HL-60/S4 treated with retinoic acid at 250 ng/mL for 4 days and 3 days (cell line): ENCODE data around the gene PMEL.
"Not testable (repeated sequence)": the region's sequence is repeated elsewhere in the genome, so short reads cannot be mapped to it uniquely, and the experiment has no call there.

Source experiments
- in situ Hi-C: fragments of 300-500 bp; cut with MboI; formaldehyde crosslinking; loops from 2 replicates; pipeline ENCODE4 v1.7.0; 2022; ENCODE audit warnings: low sequenced_read_pairs

Gene PMEL

DNA sequence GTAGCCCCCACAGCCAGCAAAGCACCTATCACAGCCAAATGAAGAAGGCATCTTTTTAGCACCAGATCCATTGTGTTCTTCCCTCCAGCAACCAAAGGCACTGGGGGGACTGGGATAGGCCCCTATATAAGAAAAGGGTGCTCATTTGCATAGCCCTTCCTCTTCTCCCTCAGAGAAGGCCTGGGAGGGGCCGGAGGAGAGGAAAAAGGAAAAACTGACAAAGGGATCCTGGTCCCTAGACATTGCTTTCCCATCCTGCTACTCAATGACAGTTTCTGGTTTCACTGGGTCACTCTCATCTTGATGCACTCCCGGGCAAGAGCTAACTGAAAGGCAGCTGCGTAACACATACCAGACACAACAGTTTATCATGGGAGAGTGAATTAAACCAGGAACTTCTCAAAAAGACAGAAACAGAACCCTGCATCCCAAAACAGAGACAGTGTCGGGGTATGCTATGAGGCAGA is at the start of gene PMEL:
TSS of gene PMEL (minus strand) at position 102 of the 467 bp plus-strand sequence. CDS start at position 71, 31 bp downstream.
- in situ Hi-C loops, result no loop called here

DNA sequence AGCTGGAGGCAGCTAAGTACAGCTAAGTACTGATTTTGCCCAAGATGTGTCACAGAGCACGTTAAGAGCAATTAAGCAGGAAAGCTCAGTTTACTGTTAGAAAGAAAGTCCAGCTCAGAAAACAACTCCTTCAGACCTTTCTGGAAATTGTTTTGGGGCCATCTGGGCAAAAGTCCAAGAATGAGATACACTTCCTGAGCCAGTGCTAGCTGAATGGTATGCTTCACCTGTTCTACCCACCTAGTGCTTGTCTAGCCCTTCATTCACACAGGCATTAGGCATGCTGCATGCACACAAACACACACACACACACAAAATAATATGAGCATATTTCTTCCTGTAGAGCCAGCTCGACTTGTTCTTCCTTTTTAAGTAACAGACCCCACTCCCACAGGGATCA is 48.4 kb upstream of the PMEL start:
- in situ Hi-C loops, result no loop called here

DNA sequence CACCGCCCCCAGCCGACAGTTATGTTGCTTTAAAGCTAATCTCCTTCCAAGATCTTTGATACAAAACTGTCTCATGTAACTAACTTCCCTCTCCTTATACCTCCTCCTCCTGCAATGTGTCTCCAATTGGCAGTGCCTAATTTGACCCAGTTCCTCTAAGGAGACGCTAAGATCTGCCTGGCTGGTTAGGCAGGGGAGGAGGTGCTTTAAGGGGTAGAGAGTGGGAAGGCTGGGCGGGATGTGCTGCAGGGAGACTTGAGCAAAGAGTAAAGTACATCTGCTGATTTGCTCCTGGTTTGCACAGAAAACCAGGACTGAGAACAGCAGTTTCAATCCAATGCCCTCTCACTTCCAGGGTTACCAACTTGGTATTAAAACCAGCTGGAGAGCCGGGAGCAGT is 47.6 kb upstream of the PMEL start:
- in situ Hi-C loops, result no loop called here

DNA sequence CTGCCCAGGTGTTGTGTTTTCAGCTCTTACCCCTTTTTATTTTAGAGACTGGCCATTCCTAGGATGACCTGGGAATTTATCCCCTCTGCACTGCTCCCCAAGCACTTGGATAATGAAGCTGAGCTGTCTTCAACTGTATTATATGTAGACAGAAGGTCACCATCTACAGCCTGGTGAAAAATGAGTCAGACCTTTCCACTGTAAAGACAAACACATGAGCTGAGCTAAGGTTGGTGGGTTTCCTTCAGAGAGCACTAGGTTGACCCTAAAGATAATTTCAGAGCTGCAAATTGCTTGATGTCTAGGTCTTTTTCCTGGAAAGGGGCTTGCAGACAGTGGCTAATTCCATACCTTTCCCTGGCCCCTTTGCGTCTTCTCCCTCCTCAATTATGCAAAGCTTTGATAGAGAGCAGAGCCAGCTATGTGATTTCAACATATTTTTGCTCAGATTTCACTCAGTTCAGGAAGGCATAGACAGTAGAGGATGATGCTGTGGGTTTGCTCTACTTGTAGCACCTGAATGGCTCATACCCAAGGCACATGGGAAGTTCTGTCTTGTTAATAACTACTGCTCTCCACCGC is 45.8 kb upstream of the PMEL start:
- in situ Hi-C loops, result no loop called here

DNA sequence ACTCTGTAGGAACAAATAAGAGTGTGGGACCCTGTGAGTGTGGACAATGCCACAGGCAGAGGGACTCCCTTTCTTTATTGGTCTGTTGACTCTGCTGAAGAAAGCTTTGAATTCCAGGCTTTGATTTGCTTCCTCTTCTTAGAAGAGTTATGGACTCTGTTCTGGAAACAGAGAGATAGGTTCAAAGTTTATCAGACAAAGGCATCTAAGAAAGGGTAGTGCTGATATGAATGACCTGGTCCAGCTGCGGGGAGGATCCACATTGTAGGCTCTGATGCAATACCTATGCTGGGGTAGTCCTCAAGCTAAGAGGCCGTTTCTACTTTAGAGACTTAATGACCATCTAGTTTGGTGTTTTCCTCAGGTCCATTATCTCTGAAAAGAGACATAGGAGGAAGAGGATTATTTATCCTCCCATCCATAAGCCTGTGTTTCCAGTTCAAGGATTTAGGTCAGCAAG is 44.3 kb upstream of the PMEL start:
- in situ Hi-C loops, result no loop called here

DNA sequence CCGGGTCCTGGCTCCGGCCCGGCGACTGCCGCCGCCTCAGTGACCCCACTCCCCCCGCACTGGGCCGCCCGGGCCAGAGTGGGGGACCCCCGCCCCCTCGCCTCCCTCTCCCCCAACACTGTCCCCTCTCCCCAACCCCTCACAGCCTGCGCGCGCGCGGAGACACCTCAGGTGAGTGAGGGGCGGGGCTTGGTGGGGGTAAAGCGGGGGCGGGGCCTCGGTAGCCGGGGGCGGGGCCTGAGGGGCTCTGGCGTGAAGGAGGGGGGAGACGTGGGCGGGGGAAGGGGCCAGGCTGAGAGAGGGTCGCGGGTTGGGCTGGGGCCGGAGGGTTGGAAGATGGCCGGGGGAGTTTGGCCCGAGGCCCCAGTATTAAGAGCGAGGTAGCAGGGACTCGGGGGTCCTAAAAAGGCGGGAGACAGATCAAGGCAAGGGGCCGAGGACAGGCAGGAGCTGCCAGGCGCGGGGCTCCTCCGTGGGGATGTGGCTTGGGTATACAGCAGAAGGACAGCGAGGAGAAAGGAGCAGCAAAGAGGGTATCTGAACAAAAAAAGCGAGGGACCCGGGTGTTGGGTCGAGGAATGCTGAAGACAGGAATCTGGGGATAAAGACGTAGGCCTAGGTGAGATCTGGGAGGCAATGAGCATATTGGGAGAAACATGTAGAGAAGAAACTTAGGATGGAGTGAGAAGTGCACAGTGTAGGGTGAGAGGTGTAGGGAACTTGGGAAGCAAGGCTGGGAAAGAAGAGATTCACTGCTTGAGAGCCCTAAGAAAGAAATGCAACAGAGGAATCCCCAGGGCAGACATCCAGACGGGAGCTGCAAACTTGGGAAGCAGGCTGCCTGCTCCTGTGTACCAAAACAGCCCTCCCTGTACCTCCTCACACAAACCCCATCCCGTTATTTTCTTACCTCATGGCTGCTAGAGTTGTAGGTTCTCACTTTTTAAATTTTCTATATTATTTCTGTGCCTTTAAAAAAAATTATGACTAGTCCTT is 42.0 kb upstream of the PMEL start:
- in situ Hi-C loops, result no loop called here

DNA sequence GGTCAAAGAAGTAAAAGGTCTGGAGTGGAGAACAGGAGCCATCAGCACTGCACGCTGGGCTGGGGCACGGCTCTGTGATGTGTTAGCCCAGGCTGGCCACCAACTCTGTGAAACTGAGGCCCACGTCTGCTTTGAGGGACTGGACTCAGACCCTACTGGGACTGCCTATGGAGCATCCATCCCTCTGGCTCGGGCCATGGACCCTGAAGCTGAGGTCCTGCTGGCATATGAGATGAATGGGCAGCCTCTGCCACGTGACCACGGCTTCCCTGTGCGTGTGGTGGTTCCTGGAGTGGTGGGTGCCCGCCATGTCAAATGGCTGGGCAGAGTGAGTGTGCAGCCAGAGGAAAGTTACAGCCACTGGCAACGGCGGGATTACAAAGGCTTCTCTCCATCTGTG is 38.4 kb upstream of the PMEL start:
- in situ Hi-C loops, result loop anchor here (5.0 kb wide), 1 partner anchor 33 kb away; no protein-coding TSS in a partner anchor

DNA sequence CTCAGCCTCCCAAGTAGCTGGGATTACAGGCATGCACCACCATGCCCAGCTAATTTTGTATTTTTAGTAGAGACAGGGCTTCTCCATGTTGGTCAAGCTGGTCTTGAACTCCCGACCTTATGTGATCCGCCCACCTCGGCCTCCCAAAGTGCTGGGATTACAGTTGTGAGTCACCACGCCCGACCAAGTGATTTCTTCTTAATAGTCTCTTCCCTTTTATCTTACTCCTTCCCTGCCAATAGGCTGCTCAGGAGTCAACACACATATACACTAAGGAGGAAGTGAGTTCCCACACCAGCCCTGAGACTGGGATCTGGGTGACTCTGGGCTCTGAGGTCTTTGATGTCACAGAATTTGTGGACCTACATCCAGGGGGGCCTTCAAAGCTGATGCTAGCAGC is 37.5 kb upstream of the PMEL start:
- in situ Hi-C loops, result loop anchor here (5.0 kb wide), 1 partner anchor 34 kb away; no protein-coding TSS in a partner anchor

DNA sequence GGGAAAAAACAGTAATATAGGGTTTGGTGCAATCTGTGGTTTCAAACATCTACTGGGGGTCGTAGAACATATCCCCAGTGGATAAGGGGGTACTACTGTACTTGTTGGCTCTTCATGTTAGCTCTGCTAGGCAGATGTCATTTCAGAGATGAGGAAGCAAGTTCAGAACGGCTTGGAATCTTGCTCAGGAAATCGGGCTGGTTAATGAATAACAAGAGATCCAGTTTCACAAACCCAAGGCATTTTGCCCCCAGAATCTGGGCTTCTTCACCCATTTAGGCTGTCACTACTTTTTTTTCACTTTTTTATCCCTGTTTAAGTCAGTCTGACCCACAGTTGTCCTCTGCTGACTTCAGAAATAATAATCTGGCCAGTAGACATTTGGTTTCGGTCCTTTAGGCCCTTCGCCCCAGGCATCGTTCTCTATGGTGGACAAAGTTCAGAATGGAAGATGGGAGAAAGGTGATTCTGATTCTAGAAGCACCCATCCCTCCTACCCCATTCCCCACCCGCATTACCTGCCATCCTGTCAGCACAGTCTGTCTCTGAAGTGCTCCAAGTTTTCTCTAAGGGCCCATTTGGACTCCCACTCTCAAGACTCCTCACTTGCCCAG is 35.8 kb upstream of the PMEL start:
- in situ Hi-C loops, result loop anchor here (5.0 kb wide), 1 partner anchor 36 kb away; no protein-coding TSS in a partner anchor

DNA sequence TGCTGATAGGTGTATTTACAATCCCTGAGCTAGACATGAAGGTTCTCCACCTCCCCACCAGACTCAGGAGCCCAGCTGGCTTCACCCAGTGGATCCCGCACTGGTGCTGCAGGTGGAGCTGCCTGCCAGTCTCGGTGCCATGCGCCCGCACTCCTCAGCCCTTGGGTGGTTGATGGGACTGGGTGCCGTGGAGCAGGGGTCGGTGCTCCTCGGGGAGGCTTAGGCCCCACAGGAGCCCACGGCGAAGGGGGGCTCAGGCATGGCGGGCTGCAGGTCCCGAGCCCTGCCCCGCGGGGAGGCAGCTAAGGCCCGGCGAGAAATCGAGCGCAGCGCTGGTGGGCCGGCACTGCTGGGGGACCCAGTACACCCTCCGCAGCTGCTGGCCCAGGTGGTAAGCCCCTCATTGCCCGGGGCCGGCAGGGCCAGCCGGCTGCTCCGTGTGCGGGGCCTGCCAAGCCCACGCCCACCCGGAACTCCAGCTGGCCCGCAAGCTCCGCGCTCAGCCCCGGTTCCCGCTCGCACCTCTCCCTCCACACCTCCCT is 34.2 kb upstream of the PMEL start:
- in situ Hi-C loops, result loop anchor here (5.0 kb wide), 1 partner anchor 37 kb away; no protein-coding TSS in a partner anchor

DNA sequence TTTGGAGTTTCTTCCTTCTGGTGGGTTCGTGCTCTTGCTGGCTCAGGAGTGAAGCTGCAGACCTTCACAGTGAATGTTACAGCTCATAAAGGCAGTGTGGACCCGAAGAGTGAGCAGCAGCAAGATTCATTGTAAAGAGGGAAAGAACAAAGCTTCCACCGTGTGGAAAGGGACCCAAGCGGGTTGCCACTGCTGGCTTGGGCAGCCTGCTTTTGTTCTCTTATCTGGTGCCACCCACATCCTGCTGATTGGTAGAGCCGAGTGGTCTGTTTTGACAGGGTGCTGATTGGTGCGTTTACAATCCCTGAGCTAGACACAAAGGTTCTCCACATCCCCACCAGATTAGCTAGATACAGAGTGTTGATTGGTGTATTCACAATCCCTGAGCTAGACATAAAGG is 33.7 kb upstream of the PMEL start:
- in situ Hi-C loops, result not testable (repeated sequence)

DNA sequence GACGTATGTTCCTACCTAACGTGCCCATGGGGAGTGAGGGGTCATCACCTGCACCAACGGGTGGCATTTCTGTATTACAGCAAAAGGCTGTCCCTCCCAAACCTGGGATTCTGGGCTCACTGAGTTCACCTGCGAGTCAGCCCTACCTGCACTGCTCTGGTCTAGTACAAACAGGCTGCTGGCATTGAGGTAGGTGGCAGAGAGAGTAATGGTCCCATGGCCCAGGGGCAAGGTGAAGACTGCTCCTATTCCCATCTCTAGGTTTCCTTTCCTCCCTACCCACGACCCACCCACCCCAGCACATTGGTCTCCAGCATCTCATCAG is 31.7 kb upstream of the PMEL start:
- in situ Hi-C loops, result no loop called here

DNA sequence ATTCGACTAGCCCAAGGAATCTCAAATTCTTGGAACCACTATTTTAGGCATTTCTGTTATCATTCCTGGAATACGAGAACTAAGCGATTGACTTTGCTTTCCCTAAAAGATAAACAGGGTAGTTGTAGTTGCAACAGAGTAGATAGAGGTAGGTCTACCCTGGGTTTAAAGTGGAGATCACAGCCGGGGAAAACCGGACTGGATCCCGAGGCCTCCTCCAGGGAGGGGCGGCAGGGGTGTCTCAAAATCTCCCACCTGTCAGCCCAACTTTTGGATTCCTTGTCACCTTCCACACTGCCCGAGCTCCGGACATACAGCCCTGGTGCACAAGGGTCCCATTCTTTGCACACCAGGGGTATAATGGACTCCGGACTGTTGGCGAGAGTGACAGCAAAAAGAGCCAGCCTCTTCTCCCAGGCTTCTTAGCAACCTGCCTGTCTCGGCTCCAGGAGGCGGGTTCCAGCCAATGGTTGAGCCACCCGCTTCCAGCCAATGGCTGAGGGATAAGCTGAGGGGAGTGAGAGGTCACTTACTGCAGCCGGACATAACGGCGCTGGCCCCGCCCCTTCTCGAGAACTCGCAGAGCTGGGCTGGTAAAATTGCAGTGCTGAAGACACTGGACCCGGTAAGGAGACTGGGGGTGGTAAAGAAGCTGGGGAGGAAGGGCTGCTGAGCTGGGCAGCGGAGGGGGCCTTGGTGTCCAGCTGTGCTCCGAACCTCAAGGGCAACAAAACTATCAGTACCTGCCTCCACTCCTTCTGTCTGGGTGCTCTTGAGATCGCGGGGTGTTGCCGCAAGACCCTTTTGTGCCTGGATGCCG is 31.1 kb upstream of the PMEL start, which contains the start of gene SUOX:
TSS of gene SUOX (plus strand) at position 562 of the 820 bp plus-strand sequence. CDS start 4,946 bp downstream, outside the sequence.
- in situ Hi-C loops, result no loop called here

DNA sequence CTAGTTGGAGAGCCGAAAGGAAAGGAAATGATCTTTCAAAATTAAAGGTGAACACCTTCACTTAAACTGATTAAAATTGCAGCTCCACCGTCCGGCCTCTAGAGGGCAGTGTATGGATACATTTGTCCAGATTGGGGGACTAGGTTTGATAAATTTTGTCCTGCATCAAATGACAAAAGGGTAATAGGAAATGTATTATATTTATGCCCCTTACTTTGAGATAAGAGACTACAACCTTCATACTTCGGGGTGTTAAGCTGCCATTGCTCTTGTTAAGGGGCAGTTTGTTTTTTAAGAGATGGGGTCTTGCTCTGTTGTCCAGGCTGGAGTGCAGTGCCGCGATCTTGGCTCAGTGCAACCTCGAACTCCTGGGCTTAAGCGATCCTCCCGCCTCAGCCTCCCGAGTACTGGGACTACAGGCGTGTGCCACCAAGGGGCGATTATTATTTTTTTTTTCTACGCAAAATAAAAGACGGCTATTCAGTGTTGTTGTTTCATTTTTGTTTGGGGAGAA is 30.4 kb upstream of the PMEL start:
- in situ Hi-C loops, result no loop called here

DNA sequence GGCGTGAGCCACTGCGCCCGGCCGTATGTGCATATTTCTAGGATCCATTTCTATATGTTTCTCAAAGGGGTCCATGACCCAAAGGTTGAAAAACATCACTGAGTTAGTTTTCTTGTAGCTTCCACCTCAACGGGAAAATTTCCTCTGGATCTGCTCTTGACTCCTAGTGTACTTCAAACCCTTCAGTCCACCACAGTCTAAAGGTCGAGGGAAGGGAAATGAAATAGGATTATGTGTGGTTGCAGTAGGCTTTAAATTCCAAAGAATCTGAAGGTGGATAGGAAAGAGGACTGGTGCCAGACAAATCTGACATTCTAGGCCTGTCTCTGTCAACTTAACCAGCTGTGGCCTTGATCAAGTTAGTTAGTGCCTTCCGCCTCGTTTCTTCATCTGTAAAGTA is 29.5 kb upstream of the PMEL start:
- in situ Hi-C loops, result no loop called here

DNA sequence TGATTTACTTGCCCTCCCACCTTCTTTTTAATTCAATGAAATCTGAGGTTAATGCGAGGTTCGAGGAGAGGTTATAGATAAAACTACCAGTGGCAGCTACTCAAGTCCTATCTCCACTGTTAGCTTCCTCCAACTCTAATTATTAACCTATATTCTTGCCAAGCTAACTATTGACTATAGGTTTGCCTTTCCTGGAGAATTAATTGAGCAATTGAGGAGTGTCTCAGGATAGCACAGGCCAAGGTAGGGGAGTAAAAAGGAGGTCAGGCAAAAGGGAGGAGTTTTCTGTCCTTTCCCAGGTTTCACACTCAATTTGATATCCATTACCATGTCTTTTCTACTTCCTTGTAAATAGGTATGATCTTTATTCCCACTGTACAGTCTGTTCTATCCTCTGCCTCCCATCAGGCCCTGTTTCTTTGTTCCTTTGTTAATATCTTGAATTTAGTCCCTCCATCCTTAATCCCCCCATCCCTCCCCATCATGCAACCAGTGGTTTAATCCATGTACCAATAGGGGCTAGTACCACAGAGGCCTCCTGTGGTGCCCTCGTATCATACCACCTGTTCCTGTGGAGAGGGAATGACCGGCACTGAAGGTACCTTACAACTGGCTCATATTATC is 27.5 kb upstream of the PMEL start:
- in situ Hi-C loops, result no loop called here

DNA sequence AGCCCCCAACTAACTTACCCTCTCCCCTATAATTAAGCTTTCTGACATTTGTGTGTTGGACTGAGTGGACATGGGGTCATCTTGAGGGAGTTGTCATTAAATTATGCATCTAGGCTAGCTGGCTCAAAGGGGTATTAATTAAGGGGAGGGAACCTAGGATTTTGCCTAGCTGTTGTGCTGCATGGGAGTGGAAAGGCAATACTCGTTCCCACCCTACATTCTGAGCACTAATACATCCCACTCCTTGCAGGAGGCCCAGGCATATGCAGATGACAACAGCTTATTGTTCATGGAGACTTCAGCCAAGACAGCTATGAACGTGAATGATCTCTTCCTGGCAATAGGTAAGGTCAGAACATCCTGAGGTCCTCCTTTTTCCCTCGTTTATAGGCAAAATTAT is 25.3 kb upstream of the PMEL start:
- in situ Hi-C loops, result no loop called here

DNA sequence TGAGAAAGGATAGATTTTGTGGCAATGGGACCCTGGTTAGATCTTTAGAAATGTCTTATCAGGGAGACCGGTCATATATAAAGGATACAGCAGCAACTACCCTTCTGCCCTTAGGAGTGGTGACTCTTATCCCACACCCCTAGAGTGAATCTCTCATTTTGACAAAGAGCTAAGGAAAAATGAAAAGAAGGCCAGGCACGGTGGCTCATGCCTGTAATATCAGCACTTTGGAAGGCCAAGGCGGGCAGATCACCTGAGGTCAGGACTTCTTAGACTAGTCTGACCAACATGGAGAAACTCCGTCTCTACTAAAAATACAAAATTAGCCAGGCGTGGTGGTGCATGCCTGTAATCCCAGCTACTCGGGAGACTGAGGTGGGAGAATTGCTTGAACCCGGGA is 20.1 kb upstream of the PMEL start:
- in situ Hi-C loops, result not testable (repeated sequence)

DNA sequence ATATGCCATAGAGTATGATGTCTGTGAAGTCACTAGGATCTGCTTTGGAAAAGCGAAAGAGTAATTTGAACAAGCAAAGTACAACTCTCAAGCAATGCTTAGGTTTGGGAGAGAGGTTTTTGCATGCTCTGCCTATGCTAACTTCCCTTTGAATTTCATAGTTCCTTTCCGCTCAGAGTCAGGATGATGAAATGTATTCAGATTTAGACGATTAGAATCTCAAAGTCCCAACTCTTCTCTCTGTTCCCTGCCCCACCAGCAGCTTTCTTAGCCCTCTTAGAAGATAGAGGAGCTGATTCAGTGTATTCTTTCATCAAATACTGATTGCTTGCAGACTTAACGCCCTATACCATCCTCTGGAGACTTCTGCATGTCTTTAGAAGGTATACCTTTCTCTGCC is 19.5 kb upstream of the PMEL start:
- in situ Hi-C loops, result no loop called here

DNA sequence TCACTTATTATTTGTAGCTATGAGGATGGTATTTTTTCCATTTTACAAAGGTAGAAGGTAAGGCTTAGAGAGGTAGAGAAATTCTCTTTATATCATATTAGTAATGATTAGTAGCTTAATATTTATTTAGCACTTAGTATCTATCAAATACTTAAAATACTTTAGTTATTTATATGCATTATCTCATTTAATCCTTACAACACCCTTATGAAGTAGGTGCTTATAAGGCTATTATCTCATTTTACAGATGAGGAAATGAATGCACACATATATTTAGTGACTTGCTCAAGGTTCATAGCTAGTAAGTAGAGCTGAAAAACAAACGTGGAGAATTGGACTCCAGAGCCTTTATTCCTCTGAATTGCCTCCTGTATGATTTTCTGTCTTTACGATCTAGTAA is 19.0 kb upstream of the PMEL start:
- in situ Hi-C loops, result no loop called here
